NCI-H2081 treated with DMSO at 0.1 percent for 48 hours (cell line): Measurements from ENCODE around the gene GLCE.

Experiments used
- DNase-seq: peaks from one replicate; lab custom pipeline; 2025; lab: John Stamatoyannopoulos, UW

Gene GLCE

GRCh38 chr15:69209661-69210060, 49.2 kb downstream of the GLCE start:
- DNase-seq: no peak

GRCh38 chr15:69210574-69210973, 50.1 kb downstream of the GLCE start:
- no peak for DNase-seq

GRCh38 chr15:69213786-69214185, 53.4 kb downstream of the GLCE start:
- DNase-seq: no peak

- no peak for DNase-seq
Observed at GRCh38 chr15:69215314-69216035, 55.0 kb downstream of the GLCE start.

GRCh38 chr15:69217381-69217780, 56.9 kb downstream of the GLCE start:
- no peak for DNase-seq

- no peak for DNase-seq
Observed at GRCh38 chr15:69219690-69220089, 59.3 kb downstream of the GLCE start.

GRCh38 chr15:69222002-69222474, 61.6 kb downstream of the GLCE start:
- DNase-seq: no peak

GRCh38 chr15:69223083-69223813, 62.8 kb downstream of the GLCE start:
- no peak for DNase-seq

GRCh38 chr15:69224383-69224782, 63.9 kb downstream of the GLCE start:
- DNase-seq: no peak

GRCh38 chr15:69225355-69226022, 65.1 kb downstream of the GLCE start:
- DNase-seq: no peak

GRCh38 chr15:69226023-69226355, 65.6 kb downstream of the GLCE start:
- no peak for DNase-seq

- DNase-seq: no peak
Observed at GRCh38 chr15:69232144-69232543, 71.7 kb downstream of the GLCE start.

- DNase-seq: no peak
Observed at GRCh38 chr15:69232765-69233164, 72.3 kb downstream of the GLCE start.

- no peak for DNase-seq
Observed at GRCh38 chr15:69234676-69235075, 74.2 kb downstream of the GLCE start.

- DNase-seq: no peak
Observed at GRCh38 chr15:69236505-69236904, 76.1 kb downstream of the GLCE start.

GRCh38 chr15:69237718-69238117, 77.3 kb downstream of the GLCE start:
- DNase-seq: no peak

- DNase-seq: no peak
Observed at GRCh38 chr15:69244798-69245197, 84.4 kb downstream of the GLCE start.

GRCh38 chr15:69253156-69253555, 92.7 kb downstream of the GLCE start:
- no peak for DNase-seq

- peak; percentile 6 for DNase-seq
Observed at GRCh38 chr15:69265347-69265955, 105.0 kb downstream of the GLCE start.

- DNase-seq: no peak
Observed at GRCh38 chr15:69271217-69271616, 110.8 kb downstream of the GLCE start.

GRCh38 chr15:69272139-69272538, 111.7 kb downstream of the GLCE start:
- no peak for DNase-seq

- DNase-seq: no peak
Observed at GRCh38 chr15:69272891-69273290, 112.5 kb downstream of the GLCE start.
